Measurements from ENCODE around the gene COBL. TPM values are rescaled to one million over a fixed set of nuclear protein-coding genes. Genes with fewer than 3 reads are reported as not detected.

The COBL gene
- total and polyA plus RNA-seq, 2 experiments from 2014 or later, result not detected

- no peaks in the 10 kb centered on the region for H3K79me2 ChIP-seq (ENCODE audit: insufficient read depth)
- H3K4me2 ChIP-seq (ENCODE audit: unreplicated experiment), result no peak overlapping the region
- H2AFZ ChIP-seq, result no peak overlapping the region
- H3K27me3 ChIP-seq (replicated peaks; ENCODE audit: insufficient read depth), result no peaks in the 10 kb centered on the region; the same call in 1 of the 2 replicates
- H4K20me1 ChIP-seq (ENCODE audit: insufficient read depth), result no peaks in the 10 kb centered on the region
- no peak overlapping the region for H3K9ac ChIP-seq
- no peak overlapping the region for H3K4me3 ChIP-seq
- in situ Hi-C loops (cut with MboI), result no loop called here
- no peaks in the 10 kb centered on the region for H3K36me3 ChIP-seq (ENCODE audit: low read depth)
- H3K27ac ChIP-seq, result no peak overlapping the region
- WGBS, 2 experiments (ENCODE audit: low coverage in 1 of 2, low lambda C conversion rate in 2 of 2, missing lambda C conversion rate in 2 of 2), result 76 to 86% methylated on average over 9 to 14 of the region's 14 CpGs
- TF ChIP-seq EZH2 (IDR thresholded peaks at IDR 0.05; ENCODE audit: insufficient read depth, poor library complexity, severe bottlenecking), result no peak
- no peak for TF ChIP-seq EZH2phosphoT487 (IDR thresholded peaks at IDR 0.05; ENCODE audit: insufficient read depth, low read depth)
- H3K9me2 ChIP-seq (ENCODE audit: insufficient read depth), result no peaks in the 10 kb centered on the region
- DNase-seq, result no peak
- H3K9me3 ChIP-seq (ENCODE audit: low read depth), result no peaks in the 10 kb centered on the region
- H3K4me1 ChIP-seq (ENCODE audit: insufficient read depth), result no peaks in the 10 kb centered on the region
- no peaks in the 10 kb centered on the region for H3F3A ChIP-seq (ENCODE audit: insufficient read depth)
Observed at GRCh38 chr7:51082940-51083533, 233.6 kb downstream of the COBL start.

GRCh38 chr7:51082096-51082840 is 234.3 kb downstream of the COBL start:
- Histone ChIP-seq H3K9me2 (ENCODE audit: insufficient read depth) (no peaks in the 10 kb centered on the region), H3K27ac (no peak overlapping the region), H3F3A (ENCODE audit: insufficient read depth) (no peaks in the 10 kb centered on the region), H3K4me2 (ENCODE audit: unreplicated experiment) (no peak overlapping the region), H3K9me3 (ENCODE audit: low read depth) (no peaks in the 10 kb centered on the region), H4K20me1 (ENCODE audit: insufficient read depth) (no peaks in the 10 kb centered on the region), H2AFZ (no peak overlapping the region), H3K27me3 (replicated peaks; ENCODE audit: insufficient read depth) (no peaks in the 10 kb centered on the region; the same call in 1 of the 2 replicates), H3K79me2 (ENCODE audit: insufficient read depth) (no peaks in the 10 kb centered on the region), H3K36me3 (ENCODE audit: low read depth) (no peaks in the 10 kb centered on the region), H3K4me3 (no peak overlapping the region), H3K4me1 (ENCODE audit: insufficient read depth) (peaks cover 5% of the 10 kb centered on the region; the same call in 1 of the 2 replicates), H3K9ac (no peak overlapping the region)
- WGBS, 2 experiments (ENCODE audit: low coverage in 1 of 2, low lambda C conversion rate in 2 of 2, missing lambda C conversion rate in 2 of 2), result 79 to 83% methylated on average over 19 of the region's 19 CpGs
- no peak for DNase-seq
- in situ Hi-C loops (cut with MboI), result no loop called here
- TF ChIP-seq EZH2 (IDR thresholded peaks at IDR 0.05; ENCODE audit: insufficient read depth, poor library complexity, severe bottlenecking), result no peak
- no peak for TF ChIP-seq EZH2phosphoT487 (IDR thresholded peaks at IDR 0.05; ENCODE audit: insufficient read depth, low read depth)

GRCh38 chr7:51081270-51081890 is 235.2 kb downstream of the COBL start:
- no peak overlapping the region for H2AFZ ChIP-seq
- H3K4me3 ChIP-seq, result no peak overlapping the region
- H3K4me2 ChIP-seq (ENCODE audit: unreplicated experiment), result no peak overlapping the region
- H3K27ac ChIP-seq, result no peak overlapping the region
- H3F3A ChIP-seq (ENCODE audit: insufficient read depth), result no peaks in the 10 kb centered on the region
- no peaks in the 10 kb centered on the region; the same call in 1 of the 2 replicates for H3K27me3 ChIP-seq (replicated peaks; ENCODE audit: insufficient read depth)
- in situ Hi-C loops (cut with MboI), result no loop called here
- no peaks in the 10 kb centered on the region for H3K9me2 ChIP-seq (ENCODE audit: insufficient read depth)
- peaks cover 5% of the 10 kb centered on the region; the same call in 1 of the 2 replicates for H3K4me1 ChIP-seq (ENCODE audit: insufficient read depth)
- no peak for TF ChIP-seq EZH2 (IDR thresholded peaks at IDR 0.05; ENCODE audit: insufficient read depth, poor library complexity, severe bottlenecking)
- no peak for TF ChIP-seq EZH2phosphoT487 (IDR thresholded peaks at IDR 0.05; ENCODE audit: insufficient read depth, low read depth)
- no peaks in the 10 kb centered on the region for H4K20me1 ChIP-seq (ENCODE audit: insufficient read depth)
- no peaks in the 10 kb centered on the region for H3K36me3 ChIP-seq (ENCODE audit: low read depth)
- H3K9ac ChIP-seq, result no peak overlapping the region
- H3K9me3 ChIP-seq (ENCODE audit: low read depth), result no peaks in the 10 kb centered on the region
- 65 to 66% methylated on average over 11 of the region's 11 CpGs for WGBS, 2 experiments (ENCODE audit: low coverage in 1 of 2, low lambda C conversion rate in 2 of 2, missing lambda C conversion rate in 2 of 2)
- H3K79me2 ChIP-seq (ENCODE audit: insufficient read depth), result no peaks in the 10 kb centered on the region
- no peak for DNase-seq

GRCh38 chr7:51080622-51081269 is 235.9 kb downstream of the COBL start:
- Histone ChIP-seq H3K4me2 (ENCODE audit: unreplicated experiment) (no peak overlapping the region), H3K9ac (no peak overlapping the region), H3K36me3 (ENCODE audit: low read depth) (no peaks in the 10 kb centered on the region), H3K27ac (no peak overlapping the region), H3K9me3 (ENCODE audit: low read depth) (no peaks in the 10 kb centered on the region), H3K4me3 (no peak overlapping the region), H4K20me1 (ENCODE audit: insufficient read depth) (no peaks in the 10 kb centered on the region), H2AFZ (no peak overlapping the region), H3F3A (ENCODE audit: insufficient read depth) (no peaks in the 10 kb centered on the region), H3K79me2 (ENCODE audit: insufficient read depth) (no peaks in the 10 kb centered on the region), H3K27me3 (replicated peaks; ENCODE audit: insufficient read depth) (no peaks in the 10 kb centered on the region; the same call in 1 of the 2 replicates), H3K4me1 (ENCODE audit: insufficient read depth) (peaks cover 5% of the 10 kb centered on the region; the same call in 1 of the 2 replicates), H3K9me2 (ENCODE audit: insufficient read depth) (no peaks in the 10 kb centered on the region)
- in situ Hi-C loops (cut with MboI), result no loop called here
- 8 to 13% methylated on average over 11 to 12 of the region's 12 CpGs for WGBS, 2 experiments (ENCODE audit: low coverage in 1 of 2, low lambda C conversion rate in 2 of 2, missing lambda C conversion rate in 2 of 2)
- no peak for DNase-seq
- TF ChIP-seq EZH2phosphoT487 (IDR thresholded peaks at IDR 0.05; ENCODE audit: insufficient read depth, low read depth) (no peak), EZH2 (IDR thresholded peaks at IDR 0.05; ENCODE audit: insufficient read depth, poor library complexity, severe bottlenecking) (no peak)

Data from GM23248 (cell line).